K562 (cell line): ENCODE data around the gene PLXDC1. TPM values are rescaled to one million over a fixed set of nuclear protein-coding genes. Genes with fewer than 3 reads are reported as not detected.

Source experiments
- CHAMP1 ChIP-seq: fragments of 450-650 bp; IDR thresholded peaks from 2 replicates; pipeline ENCODE4 v1.6.1; 2016; ENCODE audit warnings: mild to moderate bottlenecking
- ELF1 ChIP-seq: fragments of 200-800 bp; sonication (Bioruptor generic); IDR thresholded peaks from 2 replicates; pipeline ENCODE4 v1.6.1; 2016; ENCODE audit warnings: missing genetic modification characterization, missing compliant biosample characterization
- ETV1 ChIP-seq: fragments of 450-650 bp; conservative IDR thresholded peaks from 2 replicates; pipeline ENCODE4 v1.6.1; 2016; ENCODE audit warnings: missing genetic modification characterization, control low read depth, low read depth, missing compliant biosample characterization
- GABPA ChIP-seq: fragments of 200-800 bp; sonication (Bioruptor generic); conservative IDR thresholded peaks from 2 replicates; pipeline ENCODE4 v1.6.1; 2016; ENCODE audit warnings: low read depth, missing genetic modification characterization, missing compliant biosample characterization
- MXD1 ChIP-seq: fragments of 250-450 bp; sonication (Bioruptor Pico); IDR thresholded peaks from 2 replicates; pipeline ENCODE4 v1.8.0; 2021; ENCODE audit warnings: borderline replicate concordance, mild to moderate bottlenecking, moderate library complexity; ENCODE audit not compliant: poor library complexity, severe bottlenecking
- NBN ChIP-seq: fragments of 450-650 bp; IDR thresholded peaks from 2 replicates; pipeline ENCODE4 v1.6.1; 2016; ENCODE audit warnings: low read depth, mild to moderate bottlenecking
- NCOA6 ChIP-seq: fragments of 450-650 bp; IDR thresholded peaks from 2 replicates; pipeline ENCODE4 v1.6.1; 2017; ENCODE audit warnings: mild to moderate bottlenecking
- PHB2 ChIP-seq: fragments of 450-650 bp; IDR thresholded peaks from 2 replicates; pipeline ENCODE4 v1.6.1; 2017; ENCODE audit warnings: low read depth
- SMARCC2 ChIP-seq: fragments of 450-650 bp; IDR thresholded peaks from 2 replicates; pipeline ENCODE4 v1.6.1; 2017; ENCODE audit warnings: antibody characterized with exemption, moderate library complexity, mild to moderate bottlenecking, low read depth
- TBL1XR1 ChIP-seq, 2 experiments: IDR thresholded peaks; 2 replicates each; pipeline ENCODE4 v1.6.1; 2012; ENCODE audit warnings: improper control_type of control experiment in 2 of 2, low read length in 2 of 2, mild to moderate bottlenecking in 1 of 2
- ZNF583 ChIP-seq: fragments of 250-450 bp; sonication (Bioruptor Pico); IDR thresholded peaks from 2 replicates; pipeline ENCODE4 v1.4.0; 2020
- polyA plus RNA-seq, 8 experiments: library from polyadenylated mRNA; depleted of rRNA in 4 of 8; stranded (reverse) in 5 of 8; unstranded in 3 of 8; fragments of >200 nt; fragmentation: Nextera tagmentation in 2 of 8; fragmentation: Illumina TruSeq in 1 of 8; extraction: Ambion mirVana in 2 of 8; extraction: Trizol in 1 of 8; gene quantifications; 2 replicates each; pipeline versions ENCODE4 v1.2.1 to v1.2.3, GENCODE V29; 2011 to 2014; ENCODE audit warnings: inconsistent platforms in 1 of 8, missing spikeins in 1 of 8
- total RNA-seq, 7 experiments: library from RNA; depleted of rRNA in 6 of 7; stranded (reverse); fragments of >200 nt in 6 of 7; fragmentation: Illumina TruSeq in 2 of 7; extraction: Trizol in 2 of 7; gene quantifications; 2 replicates each; pipeline versions ENCODE4 v1.2.1 to v1.2.3, GENCODE V29; 2011 to 2021; ENCODE audit warnings: low replicate concordance in 1 of 7
- TF ChIP-seq, protein P1 (sequence below), 2 experiments: fragments of 450-650 bp; formaldehyde crosslinking in 1 of 2; IDR thresholded peaks; 2 replicates each; pipeline versions ENCODE4 v1.4.0 to v1.6.1; 2014 to 2020; ENCODE audit warnings: mild to moderate bottlenecking in 2 of 2, borderline replicate concordance in 1 of 2, low read depth in 1 of 2

Gene PLXDC1
- total and polyA plus RNA-seq, 9 of the 15 experiments (the other 6 are each of a cell fraction or from before 2014, with no cell fraction given): not detected

- TF ChIP-seq NCOA6 (no peak), PHB2 (no peak), NBN (no peak), GABPA (tag) (no peak), ETV1 (tag) (no peak), MXD1 (no peak), TBL1XR1 (IDR thresholded peaks at IDR 0.05; ENCODE audit: low read length in 2 of 2) (no peak), CHAMP1 (no peak), ZNF583 (CRISPR knock-in tag) (no peak), SMARCC2 (no peak), ELF1 (tag) (no peak)
- TF ChIP-seq, protein P1, sequence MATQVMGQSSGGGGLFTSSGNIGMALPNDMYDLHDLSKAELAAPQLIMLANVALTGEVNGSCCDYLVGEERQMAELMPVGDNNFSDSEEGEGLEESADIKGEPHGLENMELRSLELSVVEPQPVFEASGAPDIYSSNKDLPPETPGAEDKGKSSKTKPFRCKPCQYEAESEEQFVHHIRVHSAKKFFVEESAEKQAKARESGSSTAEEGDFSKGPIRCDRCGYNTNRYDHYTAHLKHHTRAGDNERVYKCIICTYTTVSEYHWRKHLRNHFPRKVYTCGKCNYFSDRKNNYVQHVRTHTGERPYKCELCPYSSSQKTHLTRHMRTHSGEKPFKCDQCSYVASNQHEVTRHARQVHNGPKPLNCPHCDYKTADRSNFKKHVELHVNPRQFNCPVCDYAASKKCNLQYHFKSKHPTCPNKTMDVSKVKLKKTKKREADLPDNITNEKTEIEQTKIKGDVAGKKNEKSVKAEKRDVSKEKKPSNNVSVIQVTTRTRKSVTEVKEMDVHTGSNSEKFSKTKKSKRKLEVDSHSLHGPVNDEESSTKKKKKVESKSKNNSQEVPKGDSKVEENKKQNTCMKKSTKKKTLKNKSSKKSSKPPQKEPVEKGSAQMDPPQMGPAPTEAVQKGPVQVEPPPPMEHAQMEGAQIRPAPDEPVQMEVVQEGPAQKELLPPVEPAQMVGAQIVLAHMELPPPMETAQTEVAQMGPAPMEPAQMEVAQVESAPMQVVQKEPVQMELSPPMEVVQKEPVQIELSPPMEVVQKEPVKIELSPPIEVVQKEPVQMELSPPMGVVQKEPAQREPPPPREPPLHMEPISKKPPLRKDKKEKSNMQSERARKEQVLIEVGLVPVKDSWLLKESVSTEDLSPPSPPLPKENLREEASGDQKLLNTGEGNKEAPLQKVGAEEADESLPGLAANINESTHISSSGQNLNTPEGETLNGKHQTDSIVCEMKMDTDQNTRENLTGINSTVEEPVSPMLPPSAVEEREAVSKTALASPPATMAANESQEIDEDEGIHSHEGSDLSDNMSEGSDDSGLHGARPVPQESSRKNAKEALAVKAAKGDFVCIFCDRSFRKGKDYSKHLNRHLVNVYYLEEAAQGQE (IDR thresholded peaks at IDR 0.05; ENCODE audit: borderline replicate concordance): peak; percentile 17; the same call in 1 of the 2 replicates
- TF ChIP-seq, protein P1 (CRISPR knock-in tag; IDR thresholded peaks at IDR 0.05; ENCODE audit: low read depth): no peak
Observed at GRCh38 chr17:39164675-39165143, 13.3 kb upstream of the PLXDC1 start (continued).
